ENCODE measurements around the gene CTLA4.

CTLA4 gene

GRCh38 chr2:203861197-203861596 lies 6.4 kb upstream of the CTLA4 start:
- POLR2A ChIA-PET = no interaction called here
- H3K4me3 ChIP-seq (ENCODE audit: low read depth, low read length) = no peak overlapping the region
- TF ChIP-seq CTCF (IDR thresholded peaks at IDR 0.05; ENCODE audit: insufficient read depth, low read length, missing control alignments) = no peak
- CTCF ChIA-PET = no interaction called here
- DNase-seq (ENCODE audit: low read depth, low spot score) = no peak

GRCh38 chr2:203861607-203862006 lies 6.0 kb upstream of the CTLA4 start:
- POLR2A ChIA-PET = no interaction called here
- no peak for DNase-seq (ENCODE audit: low read depth, low spot score)
- CTCF ChIA-PET = no interaction called here
- no peak for TF ChIP-seq CTCF (IDR thresholded peaks at IDR 0.05; ENCODE audit: insufficient read depth, low read length, missing control alignments)
- H3K4me3 ChIP-seq (ENCODE audit: low read depth, low read length) = no peak overlapping the region

GRCh38 chr2:203869223-203870042 lies 1.9 kb downstream of the CTLA4 start:
- H3K4me3 ChIP-seq (ENCODE audit: low read depth, low read length) = no peak overlapping the region
- TF ChIP-seq CTCF (IDR thresholded peaks at IDR 0.05; ENCODE audit: insufficient read depth, low read length, missing control alignments) = no peak
- ChIA-PET POLR2A (interaction anchor here (0.6 kb wide), 1 partner anchor 530 kb away, joined by 5 read pairs; no protein-coding TSS in a partner anchor), CTCF (interaction anchor here (1.0 kb wide), 1 partner anchor 30 kb away, joined by 3 read pairs; no protein-coding TSS in a partner anchor)
- DNase-seq (ENCODE audit: low read depth, low spot score) = no peak

GRCh38 chr2:203870481-203870880 lies 2.9 kb downstream of the CTLA4 start:
- no peak overlapping the region for H3K4me3 ChIP-seq (ENCODE audit: low read depth, low read length)
- ChIA-PET POLR2A (no interaction called here), CTCF (interaction anchor here (1.0 kb wide), 1 partner anchor 29 kb away, joined by 3 read pairs; no protein-coding TSS in a partner anchor)
- no peak for DNase-seq (ENCODE audit: low read depth, low spot score)
- TF ChIP-seq CTCF (IDR thresholded peaks at IDR 0.05; ENCODE audit: insufficient read depth, low read length, missing control alignments) = no peak

- no peak for DNase-seq (ENCODE audit: low read depth, low spot score)
- ChIA-PET CTCF (no interaction called here), POLR2A (no interaction called here)
- TF ChIP-seq CTCF (IDR thresholded peaks at IDR 0.05; ENCODE audit: insufficient read depth, low read length, missing control alignments) = no peak
- no peak overlapping the region for H3K4me3 ChIP-seq (ENCODE audit: low read depth, low read length)
Measured at GRCh38 chr2:203870941-203871340, 3.4 kb downstream of the CTLA4 start.

GRCh38 chr2:203871371-203871983 lies 3.9 kb downstream of the CTLA4 start:
- no peak for TF ChIP-seq CTCF (IDR thresholded peaks at IDR 0.05; ENCODE audit: insufficient read depth, low read length, missing control alignments)
- no peak overlapping the region for H3K4me3 ChIP-seq (ENCODE audit: low read depth, low read length)
- DNase-seq (ENCODE audit: low read depth, low spot score) = no peak
- CTCF ChIA-PET = no interaction called here
- POLR2A ChIA-PET = no interaction called here

Data from AG04449 (cell line).